GM19372 (cell line): ENCODE data around the gene FAM168B.

Experiments used
- ATAC-seq: cut with Tn5 transposase; IDR thresholded peaks from one replicate; pipeline ENCODE4 v1.9.1; 2021; ENCODE audit warnings: mild to moderate bottlenecking, low read depth, moderate library complexity; ENCODE audit not compliant: unreplicated experiment

Gene FAM168B

GRCh38 chr2:131058214-131058843, 34.9 kb downstream of the FAM168B start:
- ATAC-seq, result no peak

- no peak for ATAC-seq
Observed at GRCh38 chr2:131056932-131057287, 36.4 kb downstream of the FAM168B start.

- no peak for ATAC-seq
Observed at GRCh38 chr2:131056204-131056931, 36.9 kb downstream of the FAM168B start.

DNA sequence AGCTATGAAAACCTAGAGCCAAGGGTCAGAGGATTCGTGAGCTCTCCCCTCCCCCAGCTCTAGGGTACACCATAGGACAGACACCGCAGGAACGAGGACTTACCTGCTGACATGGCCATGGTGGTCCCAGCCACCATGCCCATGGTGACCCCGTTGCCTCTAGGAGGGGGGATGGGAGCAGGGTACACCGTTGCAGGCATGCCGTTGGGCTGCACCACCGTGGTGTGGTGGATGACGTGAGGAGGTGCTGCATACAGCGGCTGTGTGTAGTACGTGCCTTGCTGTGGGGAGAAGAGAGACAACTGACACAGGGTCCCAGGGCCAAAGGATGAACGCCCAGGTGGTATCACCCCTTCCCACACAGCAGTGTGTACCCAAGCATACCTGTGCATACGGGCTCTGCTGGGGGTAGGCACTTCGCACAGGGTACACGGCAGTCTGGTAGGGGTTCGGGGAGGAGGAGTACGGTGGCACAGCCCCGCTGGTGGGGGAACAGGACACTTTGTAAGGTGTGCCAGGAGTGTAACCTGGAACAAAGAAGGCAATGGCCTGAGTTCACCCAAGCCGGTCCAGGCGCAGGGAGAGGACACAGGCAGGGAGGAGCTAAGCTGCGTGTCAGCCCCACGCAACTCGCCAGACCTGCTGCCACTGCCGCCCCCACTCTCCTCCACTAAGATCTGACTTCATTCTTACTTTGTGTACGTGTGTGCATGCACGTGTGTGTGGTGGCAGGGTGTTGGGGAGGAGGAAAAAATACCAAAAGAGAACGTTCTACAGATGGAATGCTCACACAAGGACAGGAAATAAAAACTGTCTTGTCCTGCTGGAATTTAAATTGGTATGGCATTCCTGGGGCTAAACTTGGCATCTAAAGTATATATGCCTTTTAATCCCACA, 37.8 kb downstream of the FAM168B start:
- no peak for ATAC-seq

GRCh38 chr2:131054488-131054887, 38.8 kb downstream of the FAM168B start:
- ATAC-seq, result no peak

GRCh38 chr2:131052741-131053263, 40.5 kb downstream of the FAM168B start:
- no peak for ATAC-seq

GRCh38 chr2:131050896-131051295, 42.4 kb downstream of the FAM168B start:
- ATAC-seq, result no peak

- no peak for ATAC-seq
Observed at GRCh38 chr2:131049150-131049718, 44.0 kb downstream of the FAM168B start.

- no peak for ATAC-seq
Observed at GRCh38 chr2:131048641-131049040, 44.6 kb downstream of the FAM168B start.

GRCh38 chr2:131047920-131048560, 45.2 kb downstream of the FAM168B start:
- no peak for ATAC-seq

DNA sequence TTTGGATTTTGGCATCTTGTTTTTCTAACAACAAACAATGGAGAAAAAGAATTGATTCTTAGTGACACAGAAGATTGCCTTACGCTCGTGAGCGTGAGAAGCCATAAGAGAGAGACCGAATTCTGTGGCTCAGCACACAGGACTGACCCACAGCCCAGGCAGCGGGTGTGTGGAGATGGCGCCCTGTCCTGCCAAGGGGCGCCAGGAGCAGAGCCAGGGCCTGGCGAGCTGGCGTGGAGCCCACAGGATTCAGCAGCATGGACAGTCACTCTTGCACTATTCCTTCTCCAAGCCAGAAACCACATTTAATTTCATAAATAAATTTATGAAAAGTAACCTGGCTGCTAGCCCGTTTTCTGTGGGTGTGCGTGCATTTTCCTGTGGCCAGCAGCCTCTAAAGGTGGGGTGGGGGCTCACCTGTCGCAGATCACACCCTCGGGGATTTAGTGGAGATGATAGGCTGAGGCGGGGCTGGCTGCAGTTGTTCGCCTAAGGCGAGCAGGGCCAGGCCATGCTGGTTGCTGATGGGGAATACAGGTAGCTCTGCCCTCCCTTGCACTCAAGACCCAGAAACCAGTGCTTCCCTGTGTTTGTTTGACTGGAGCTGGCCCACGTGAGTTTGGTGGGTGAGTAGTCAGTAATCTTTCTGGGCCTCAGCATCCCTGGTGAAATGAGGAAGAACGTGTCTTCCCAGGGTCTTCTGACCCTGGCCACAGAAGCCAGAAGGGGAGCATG, 46.2 kb downstream of the FAM168B start:
- no peak for ATAC-seq

GRCh38 chr2:131046028-131046917, 47.0 kb downstream of the FAM168B start:
- no peak for ATAC-seq

DNA sequence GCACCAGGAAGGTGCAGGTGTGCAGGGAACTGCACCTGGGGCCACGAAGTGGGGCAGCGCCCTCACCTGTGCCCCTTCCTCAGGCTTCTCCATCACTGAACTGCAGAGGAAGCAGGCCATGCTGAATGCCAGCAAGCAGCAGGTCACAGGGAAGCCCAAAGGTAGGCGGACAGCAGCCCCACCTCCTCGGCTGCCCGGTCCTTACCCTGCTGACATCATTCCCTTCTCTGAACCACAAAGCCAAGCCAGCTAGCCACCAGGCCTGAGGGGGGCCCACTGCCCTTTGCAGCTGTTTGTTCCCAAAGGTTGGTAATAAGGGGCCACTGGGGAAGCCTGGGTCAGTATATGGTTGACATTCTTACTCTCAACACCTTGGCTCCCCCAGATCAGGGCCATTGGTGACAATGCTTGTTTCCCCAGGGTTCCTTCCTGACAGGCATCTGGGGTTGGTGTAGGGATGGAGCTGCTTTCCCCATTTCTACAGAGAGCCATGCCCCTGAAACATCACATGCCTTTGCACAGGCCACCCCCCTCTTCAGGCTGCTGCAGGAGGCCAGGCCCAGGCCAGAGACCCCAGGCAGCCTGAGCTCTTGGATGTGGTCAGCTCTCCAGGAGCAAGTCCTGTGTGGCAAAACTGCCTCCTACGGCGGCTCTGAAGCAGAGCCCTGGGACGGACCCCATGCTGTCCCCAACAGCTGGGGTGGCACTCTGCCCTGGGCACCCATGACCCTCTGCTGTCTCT, 47.8 kb downstream of the FAM168B start:
- no peak for ATAC-seq

DNA sequence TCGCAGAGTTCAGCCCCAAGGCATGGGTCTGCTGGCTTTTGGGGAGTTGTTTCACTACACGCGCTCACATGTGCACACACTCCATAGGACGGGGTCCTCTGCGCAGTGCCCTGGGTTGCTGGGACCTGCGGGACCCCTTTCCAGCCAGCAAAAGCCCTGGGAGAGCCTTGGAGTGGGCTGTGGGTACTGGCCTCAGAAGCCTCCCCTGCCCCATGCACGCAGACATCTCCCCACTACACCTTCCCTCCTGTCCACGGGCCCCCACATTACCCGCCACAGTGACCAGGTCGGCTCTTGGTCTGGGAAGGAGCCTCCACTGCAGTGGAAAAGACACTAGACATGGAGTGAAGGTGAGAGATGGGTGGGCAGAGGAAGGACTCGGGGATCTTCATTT, 48.5 kb downstream of the FAM168B start:
- ATAC-seq, result no peak

- no peak for ATAC-seq
Observed at GRCh38 chr2:131044075-131044756, 49.0 kb downstream of the FAM168B start.

- ATAC-seq, result no peak
Observed at GRCh38 chr2:131043199-131044074, 49.8 kb downstream of the FAM168B start.
